ENCODE results near the gene HIVEP1. TPM values are rescaled to one million over a fixed set of nuclear protein-coding genes. Genes with fewer than 3 reads are reported as not detected.
"Not testable (repeated sequence)": the region's sequence is repeated elsewhere in the genome, so short reads cannot be mapped to it uniquely, and the experiment has no call there.

Gene HIVEP1
- total RNA-seq, 1 donor from 2014 or later: 21.5 TPM

DNA sequence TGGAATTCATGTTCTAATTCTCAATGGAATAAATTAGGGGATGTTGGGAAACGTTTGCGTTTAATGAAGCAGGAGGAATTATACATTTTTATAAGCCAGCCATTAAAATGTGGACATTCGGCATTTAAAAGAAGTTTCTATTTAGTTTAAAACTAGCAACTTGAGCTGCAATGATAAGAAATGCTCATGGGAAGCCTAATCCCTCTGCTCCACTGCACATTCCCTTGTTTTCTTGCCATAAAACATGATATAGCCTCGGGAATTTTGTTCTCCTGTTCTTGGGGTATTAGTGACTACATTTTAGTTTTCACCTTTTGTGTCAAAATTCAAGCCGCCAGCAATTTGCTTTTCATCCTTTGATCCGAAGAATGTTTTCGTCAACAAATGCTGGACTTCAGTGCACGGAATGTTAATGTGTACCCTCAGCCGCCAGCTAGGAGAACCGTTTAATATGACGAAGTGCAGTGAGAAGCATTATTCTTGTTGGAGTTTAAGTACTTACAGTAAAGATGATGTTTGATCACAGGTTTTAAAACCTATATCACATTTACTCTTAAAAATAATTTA is 137.9 kb downstream of the HIVEP1 start:
- no peak for DNase-seq (ENCODE audit: low read depth, low spot score)
- TF ChIP-seq, protein P1, sequence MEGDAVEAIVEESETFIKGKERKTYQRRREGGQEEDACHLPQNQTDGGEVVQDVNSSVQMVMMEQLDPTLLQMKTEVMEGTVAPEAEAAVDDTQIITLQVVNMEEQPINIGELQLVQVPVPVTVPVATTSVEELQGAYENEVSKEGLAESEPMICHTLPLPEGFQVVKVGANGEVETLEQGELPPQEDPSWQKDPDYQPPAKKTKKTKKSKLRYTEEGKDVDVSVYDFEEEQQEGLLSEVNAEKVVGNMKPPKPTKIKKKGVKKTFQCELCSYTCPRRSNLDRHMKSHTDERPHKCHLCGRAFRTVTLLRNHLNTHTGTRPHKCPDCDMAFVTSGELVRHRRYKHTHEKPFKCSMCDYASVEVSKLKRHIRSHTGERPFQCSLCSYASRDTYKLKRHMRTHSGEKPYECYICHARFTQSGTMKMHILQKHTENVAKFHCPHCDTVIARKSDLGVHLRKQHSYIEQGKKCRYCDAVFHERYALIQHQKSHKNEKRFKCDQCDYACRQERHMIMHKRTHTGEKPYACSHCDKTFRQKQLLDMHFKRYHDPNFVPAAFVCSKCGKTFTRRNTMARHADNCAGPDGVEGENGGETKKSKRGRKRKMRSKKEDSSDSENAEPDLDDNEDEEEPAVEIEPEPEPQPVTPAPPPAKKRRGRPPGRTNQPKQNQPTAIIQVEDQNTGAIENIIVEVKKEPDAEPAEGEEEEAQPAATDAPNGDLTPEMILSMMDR (conservative IDR thresholded peaks at IDR 0.05): no peak
- no peak overlapping the region for H3K4me3 Mint-ChIP-seq
- no peaks in the 10 kb centered on the region for H3K36me3 Mint-ChIP-seq (ENCODE audit: low read depth)
- no peaks in the 10 kb centered on the region for H3K27me3 Mint-ChIP-seq (ENCODE audit: low read depth)
- peaks cover 33% of the 10 kb centered on the region for H3K4me1 Mint-ChIP-seq
- no peaks in the 10 kb centered on the region for H3K9me3 Mint-ChIP-seq
- no peak overlapping the region for H3K27ac Mint-ChIP-seq (ENCODE audit: unreplicated experiment)

- peaks cover 6% of the 10 kb centered on the region for H3K36me3 Mint-ChIP-seq (ENCODE audit: low read depth)
- DNase-seq (ENCODE audit: low read depth, low spot score): no peak
- H3K9me3 Mint-ChIP-seq: no peaks in the 10 kb centered on the region
- H3K4me1 Mint-ChIP-seq: peaks cover 33% of the 10 kb centered on the region
- TF ChIP-seq, protein P1 (conservative IDR thresholded peaks at IDR 0.05): peak; percentile 72
- H3K4me3 Mint-ChIP-seq: no peak overlapping the region
- no peaks in the 10 kb centered on the region for H3K27me3 Mint-ChIP-seq (ENCODE audit: low read depth)
- no peak overlapping the region for H3K27ac Mint-ChIP-seq (ENCODE audit: unreplicated experiment)
These were observed 138.8 kb downstream of the HIVEP1 start for GRCh38 chr6:12150812-12151432.

DNA sequence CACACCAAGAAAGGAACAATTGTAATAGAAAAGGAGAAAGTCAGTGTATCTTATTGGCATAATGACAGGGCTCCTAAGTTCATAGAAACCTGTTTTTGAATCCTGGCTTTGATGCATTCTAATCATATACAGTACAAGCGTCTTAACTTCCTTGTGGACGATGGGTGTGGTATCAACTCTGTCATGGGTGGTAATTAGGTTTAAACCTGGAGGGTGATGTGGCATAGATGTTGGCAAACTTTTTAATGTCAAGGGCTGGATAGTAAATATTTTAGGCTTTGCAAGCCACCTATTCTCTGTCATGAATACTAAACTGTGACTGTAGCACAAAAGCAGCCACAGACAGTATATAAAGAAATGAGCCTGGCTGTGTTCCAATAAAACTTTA is 139.3 kb downstream of the HIVEP1 start:
- TF ChIP-seq, protein P1 (conservative IDR thresholded peaks at IDR 0.05): no peak

GRCh38 chr6:12152023-12152970 is 140.2 kb downstream of the HIVEP1 start:
- Mint-ChIP-seq H3K4me1 (peaks cover 33% of the 10 kb centered on the region), H3K36me3 (ENCODE audit: low read depth) (peaks cover 6% of the 10 kb centered on the region), H3K27ac (ENCODE audit: unreplicated experiment) (peak overlapping the region; percentile 82), H3K27me3 (ENCODE audit: low read depth) (no peaks in the 10 kb centered on the region), H3K9me3 (no peaks in the 10 kb centered on the region), H3K4me3 (peak overlapping the region; percentile 35)
- no peak for DNase-seq (ENCODE audit: low read depth, low spot score)
- TF ChIP-seq, protein P1 (conservative IDR thresholded peaks at IDR 0.05): no peak

More for the DNA sequence above, 139.3 kb downstream of the HIVEP1 start:
- H3K36me3 Mint-ChIP-seq (ENCODE audit: low read depth): peaks cover 6% of the 10 kb centered on the region
- no peak overlapping the region for H3K4me3 Mint-ChIP-seq
- H3K27ac Mint-ChIP-seq (ENCODE audit: unreplicated experiment): no peak overlapping the region
- no peaks in the 10 kb centered on the region for H3K27me3 Mint-ChIP-seq (ENCODE audit: low read depth)
- no peak for DNase-seq (ENCODE audit: low read depth, low spot score)
- H3K4me1 Mint-ChIP-seq: peaks cover 33% of the 10 kb centered on the region
- no peaks in the 10 kb centered on the region for H3K9me3 Mint-ChIP-seq

- Mint-ChIP-seq H3K36me3 (ENCODE audit: low read depth) (peaks cover 25% of the 10 kb centered on the region), H3K4me1 (peaks cover 40% of the 10 kb centered on the region)
- not testable (repeated sequence) for DNase-seq (ENCODE audit: low read depth, low spot score); H3K27ac Mint-ChIP-seq (ENCODE audit: unreplicated experiment); H3K27me3 Mint-ChIP-seq (ENCODE audit: low read depth); H3K4me3 Mint-ChIP-seq; H3K9me3 Mint-ChIP-seq
These were observed 143.7 kb downstream of the HIVEP1 start for GRCh38 chr6:12155769-12156168.

Measured in neural crest cell (in vitro differentiated cells).